NCI-H2171 (cell line): ENCODE data around the gene UNC119B.
A peak's percentile ranks its signal among the peaks of the same experiment; 100 is the strongest.
"Not testable (repeated sequence)": the region's sequence is repeated elsewhere in the genome, so short reads cannot be mapped to it uniquely, and the experiment has no call there.

Experiments
- DNase-seq: peaks from one replicate; lab custom pipeline; 2025; lab: John Stamatoyannopoulos, UW

Gene UNC119B

DNA sequence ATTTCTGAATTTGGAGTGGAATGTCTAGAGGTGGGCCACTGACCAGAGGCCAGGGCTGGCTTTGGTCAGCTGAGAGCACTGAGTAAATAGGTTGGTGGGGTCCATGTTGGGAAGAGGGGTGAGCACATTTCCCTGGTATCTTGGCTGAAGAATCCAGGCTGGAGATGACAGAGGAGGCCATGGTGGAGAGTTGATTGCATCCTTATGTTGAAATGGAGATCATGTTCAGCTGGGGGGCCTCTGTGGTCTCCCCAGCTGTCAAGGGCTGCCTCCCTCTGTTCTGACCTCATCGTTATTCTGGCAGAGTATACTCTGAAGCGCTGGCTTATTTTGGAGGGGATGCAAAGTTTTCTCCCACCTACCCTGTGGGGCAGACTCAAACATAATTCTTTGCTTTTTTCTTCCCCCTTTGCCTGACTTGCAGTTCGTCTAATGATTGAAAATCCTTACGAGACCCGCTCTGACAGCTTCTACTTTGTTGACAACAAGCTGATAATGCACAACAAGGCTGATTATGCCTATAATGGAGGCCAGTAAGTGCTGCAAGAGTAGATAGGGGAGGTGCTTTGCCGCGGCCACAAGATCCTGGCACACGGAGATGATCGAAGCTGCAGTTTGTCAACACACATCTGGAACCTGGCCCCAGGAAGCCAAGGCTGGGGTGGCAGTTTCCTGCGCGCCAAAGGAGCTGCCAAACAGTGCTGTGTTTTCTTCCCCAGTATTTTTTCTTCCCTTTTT lies 9.4 kb downstream of the UNC119B start:
- DNase-seq = no peak

DNA sequence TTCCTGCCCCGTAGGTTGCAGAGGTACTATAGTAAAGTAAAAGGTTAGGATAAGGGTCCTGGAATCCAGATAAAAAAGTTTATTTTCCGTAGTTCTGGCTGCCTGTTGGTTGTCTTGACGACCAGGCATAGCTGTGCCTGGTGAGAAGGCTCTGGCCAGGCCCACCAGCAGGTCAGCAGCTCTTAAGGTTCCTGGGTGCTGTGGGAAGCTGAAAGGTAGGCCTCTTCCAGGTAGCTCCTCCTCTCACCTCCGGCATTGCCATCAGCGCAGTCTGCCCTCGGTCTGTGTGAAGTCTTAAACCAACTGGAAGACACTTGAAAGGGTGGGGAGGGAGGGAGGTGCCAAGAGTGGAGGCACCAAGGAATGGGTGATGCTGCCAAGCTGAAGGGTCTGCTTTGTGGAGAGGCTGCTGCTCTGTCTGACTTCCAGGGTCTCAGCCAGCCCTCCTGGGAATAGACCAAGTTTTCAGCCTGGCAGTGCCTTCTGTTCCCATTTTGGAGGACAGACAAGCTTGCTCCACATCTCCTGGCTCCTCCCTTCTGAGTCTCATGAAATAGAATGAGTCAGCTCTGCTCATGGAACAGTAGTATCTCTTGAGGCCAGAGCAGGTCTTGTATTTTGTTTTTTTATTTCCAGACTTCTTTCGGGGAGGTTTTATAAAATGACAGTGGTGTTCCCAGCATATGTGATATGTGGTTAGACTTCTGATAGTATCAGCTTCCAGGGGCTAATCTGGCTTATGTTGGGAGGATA lies 10.2 kb downstream of the UNC119B start:
- peak; percentile 10 for DNase-seq

DNA sequence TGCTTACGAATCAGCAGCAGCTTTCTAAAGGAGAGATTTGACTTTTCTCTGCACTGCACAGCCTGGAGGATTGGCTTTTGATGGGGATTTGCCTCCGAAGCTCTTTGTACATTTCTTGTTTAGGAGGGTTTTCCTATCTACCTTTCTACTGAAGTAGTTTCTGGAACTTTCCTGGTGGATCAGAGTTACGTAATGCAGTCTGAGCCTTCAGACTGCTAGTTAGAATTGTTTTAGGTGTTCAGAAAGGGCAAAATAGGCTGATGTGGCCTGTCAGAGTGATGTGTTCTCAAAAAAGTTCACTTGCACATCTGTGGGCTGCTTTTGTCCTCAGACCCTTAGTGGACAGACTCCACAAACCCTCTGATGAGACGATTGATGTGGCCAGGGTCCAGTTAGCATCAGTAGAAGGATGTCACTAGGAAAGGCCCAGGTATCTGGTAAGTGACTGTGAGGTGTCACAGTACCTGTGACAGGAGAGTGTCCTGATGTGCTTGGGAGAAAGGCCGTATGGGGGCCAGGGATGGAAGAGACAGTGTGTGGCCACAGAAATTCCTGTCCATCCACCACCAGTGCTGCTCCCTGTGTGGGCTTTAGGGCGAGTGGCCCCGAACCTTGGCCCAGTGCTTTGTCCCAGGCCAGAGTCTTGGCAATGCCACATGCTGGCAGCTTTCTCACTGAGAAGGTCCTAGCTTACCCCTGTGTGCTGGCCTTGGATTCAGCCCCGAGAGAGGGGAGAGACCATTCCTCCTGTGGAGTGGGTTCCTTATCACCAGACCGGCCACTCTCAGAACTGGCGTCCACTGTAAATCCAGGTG lies 10.9 kb downstream of the UNC119B start:
- DNase-seq = no peak

DNA sequence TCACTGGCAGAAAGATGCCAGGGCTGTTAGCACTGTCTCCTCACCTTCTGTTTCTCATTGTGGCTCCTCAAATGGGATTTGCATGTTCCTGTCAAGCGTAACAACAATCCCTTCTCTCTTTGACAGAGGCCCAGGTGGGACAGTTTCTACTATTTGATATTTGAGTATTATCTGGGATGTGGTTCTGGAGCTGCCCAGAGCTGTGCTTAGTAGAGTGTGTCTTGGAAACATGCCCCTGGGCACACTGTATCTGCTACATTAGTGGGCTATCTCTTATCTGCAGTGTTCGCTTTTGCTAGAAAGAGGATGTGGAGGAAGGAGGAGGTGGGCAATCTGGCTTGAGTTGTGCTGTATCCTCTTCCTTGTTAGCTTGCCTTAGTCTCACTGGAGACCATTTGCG lies 11.6 kb downstream of the UNC119B start:
- DNase-seq = no peak

DNA sequence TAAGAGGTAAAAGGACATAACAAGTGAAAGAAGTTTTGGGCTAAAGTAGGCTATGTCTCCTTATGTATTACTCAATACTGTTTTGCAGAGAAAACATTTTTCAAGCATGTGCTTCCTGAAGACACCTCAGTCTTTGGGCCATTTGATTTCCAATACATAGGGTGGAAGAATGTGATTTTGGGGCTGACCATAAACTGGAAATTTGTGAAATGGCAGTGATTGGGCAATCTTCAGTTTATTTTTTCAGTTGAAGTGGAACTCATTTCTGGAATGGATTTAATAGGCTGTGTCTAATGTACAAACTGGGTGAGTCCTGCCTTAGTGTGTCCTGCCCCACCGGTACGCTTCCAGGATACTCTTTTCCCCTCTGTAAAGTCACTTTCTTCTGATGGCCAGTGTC lies 12.5 kb downstream of the UNC119B start:
- no peak for DNase-seq

DNA sequence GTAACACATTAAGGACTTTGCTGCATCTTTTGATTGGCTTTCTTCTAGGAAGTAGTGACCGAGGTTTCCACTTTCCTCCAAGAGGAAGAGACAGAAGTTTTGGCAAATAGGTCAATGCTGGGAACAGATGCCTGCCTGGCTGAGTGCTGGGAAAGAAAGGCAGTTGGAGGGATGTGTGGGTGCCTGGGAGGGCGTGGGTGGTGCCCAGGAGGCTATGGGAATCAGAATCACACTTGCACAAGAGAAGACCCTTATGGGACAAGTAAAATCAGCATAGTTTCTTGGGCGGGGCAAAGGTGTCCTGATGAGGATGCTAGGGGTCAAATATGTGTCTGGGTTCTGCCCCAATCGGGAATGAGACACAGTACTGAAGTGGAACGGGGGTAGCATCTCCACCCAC lies 14.5 kb downstream of the UNC119B start:
- no peak for DNase-seq

DNA sequence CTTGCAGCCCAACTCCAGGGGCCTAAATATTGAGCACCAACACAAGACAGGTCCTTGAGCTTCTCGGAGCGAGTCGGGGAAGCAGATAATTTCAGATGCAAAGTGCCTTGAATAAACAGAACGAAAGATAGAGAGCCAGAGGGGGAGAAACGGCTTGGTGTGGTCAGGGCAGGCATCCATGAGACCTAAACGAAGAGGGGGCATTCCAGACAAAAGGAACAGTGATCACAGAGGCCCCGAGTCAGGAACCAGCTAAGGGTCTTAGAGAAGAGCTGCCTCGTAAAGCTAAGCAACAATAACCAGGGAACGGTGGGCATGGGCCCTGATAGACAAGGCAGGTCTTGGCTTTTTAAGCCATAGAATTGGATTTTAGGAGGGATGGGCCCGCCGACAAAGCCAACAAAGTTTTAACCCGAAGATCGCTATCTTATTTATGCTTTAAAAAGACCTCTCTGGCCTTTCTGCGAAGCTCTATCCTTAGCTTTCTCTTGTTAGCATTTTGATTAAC lies 14.9 kb downstream of the UNC119B start:
- no peak for DNase-seq

DNA sequence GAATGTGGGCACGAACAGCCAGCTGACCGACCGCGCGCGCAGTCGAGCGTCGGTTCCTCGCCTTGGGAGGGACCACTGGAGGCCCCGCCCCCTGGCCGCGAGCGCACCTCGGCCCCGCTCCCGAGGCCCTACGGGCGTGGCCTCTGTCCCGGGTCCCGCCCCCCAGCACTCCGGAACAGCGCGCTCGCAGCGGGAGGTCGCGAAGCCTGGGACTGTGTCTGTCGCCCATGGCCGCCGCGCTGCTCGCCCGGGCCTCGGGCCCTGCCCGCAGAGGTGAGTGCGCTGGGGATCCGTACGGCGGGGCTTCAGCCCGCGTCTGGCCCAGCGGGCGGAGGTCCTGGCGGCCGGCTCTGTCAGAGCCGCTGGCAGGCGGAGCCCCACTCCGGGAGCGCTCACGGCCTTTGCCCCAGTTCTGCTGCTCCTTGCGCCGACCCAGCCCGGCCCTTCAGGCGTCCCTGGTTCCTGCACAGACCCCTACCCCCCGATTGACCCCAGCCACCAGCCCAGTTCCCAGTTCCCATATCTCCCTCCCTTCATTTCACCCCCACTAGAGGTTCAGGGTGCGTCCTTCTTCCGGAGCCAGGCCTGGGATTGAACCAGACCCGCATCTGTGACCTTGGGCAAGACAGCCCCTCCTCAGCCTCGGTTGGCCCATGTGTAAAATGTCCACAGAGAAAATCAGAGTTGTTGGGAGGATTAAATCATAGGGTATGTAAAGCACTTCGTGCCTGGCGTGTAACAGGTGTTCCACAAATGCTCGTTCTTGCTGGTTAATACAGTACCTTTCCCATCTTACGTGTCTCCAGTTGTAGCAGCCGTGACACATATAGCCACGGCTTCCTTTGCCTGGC lies 15.6 kb downstream of the UNC119B start, which contains the start of gene ACADS:
TSS of gene ACADS (plus strand) at position 168 of the 851 bp plus-strand sequence. CDS start at position 228, 60 bp downstream.
- peak; percentile 82 for DNase-seq

DNA sequence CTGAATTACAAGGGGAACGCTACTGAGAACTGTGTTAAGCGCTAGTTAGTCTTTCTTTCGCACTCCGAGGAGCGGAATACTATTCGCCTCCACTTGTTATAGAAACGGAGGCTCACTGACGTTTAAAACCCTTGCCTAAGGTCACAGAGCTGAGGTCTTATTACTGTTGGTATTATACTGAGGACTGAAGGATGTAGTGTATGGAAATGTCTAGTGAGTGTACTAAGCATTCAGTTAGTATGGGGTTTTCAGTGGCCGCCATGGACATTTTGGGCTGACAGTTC lies 16.2 kb downstream of the UNC119B start:
- no peak for DNase-seq

DNA sequence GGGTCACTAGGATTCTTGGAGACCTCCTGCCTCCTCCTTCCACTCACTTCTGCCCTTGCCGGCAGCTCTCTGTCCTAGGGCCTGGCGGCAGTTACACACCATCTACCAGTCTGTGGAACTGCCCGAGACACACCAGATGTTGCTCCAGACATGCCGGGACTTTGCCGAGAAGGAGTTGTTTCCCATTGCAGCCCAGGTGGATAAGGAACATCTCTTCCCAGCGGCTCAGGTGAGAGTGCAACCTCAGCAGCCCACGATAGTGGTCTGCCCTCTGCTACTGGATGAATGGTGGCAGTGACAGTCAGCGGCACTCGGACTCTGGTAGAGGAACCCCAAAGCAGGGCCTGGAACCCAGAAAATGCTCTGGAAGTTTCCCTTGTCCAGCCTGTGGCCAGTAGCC lies 16.7 kb downstream of the UNC119B start:
- no peak for DNase-seq

DNA sequence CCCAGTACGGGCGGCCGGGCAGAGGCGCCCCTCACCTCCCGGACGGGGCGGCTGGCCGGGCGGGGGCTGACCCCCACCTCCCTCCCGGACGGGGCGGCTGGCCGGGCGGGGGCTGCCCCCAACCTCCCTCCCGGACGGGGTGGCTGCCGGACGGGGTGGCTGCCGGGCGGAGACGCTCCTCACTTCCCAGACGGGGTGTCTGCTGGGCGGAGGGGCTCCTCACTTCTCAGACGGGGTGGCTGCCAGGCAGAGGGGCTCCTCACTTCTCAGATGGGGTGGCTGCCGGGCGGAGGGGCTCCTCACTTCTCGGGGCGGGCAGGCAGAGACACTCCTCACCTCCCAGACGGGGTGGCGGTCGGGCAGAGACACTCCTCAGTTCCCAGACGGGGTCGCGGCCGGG lies 21.9 kb downstream of the UNC119B start:
- not testable (repeated sequence) for DNase-seq

DNA sequence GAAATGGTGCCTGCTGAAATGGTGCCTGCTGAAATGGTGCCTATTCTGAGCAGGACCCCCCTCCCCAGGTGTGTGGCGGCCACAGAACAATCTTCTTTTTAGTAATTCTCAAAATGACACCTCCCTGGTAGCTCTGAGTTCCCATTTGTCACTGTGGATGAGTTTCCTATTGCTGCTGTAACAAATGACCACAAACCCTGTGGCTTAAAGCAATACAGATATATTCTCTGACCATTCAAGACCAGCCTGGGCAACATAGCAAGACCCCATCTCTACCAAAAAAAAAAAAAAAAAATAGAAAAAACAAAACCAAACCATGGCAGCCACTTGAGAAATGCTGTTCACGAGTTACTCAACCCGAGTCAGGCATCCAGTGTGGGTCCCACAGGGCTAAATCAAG lies 23.3 kb downstream of the UNC119B start:
- no peak for DNase-seq

DNA sequence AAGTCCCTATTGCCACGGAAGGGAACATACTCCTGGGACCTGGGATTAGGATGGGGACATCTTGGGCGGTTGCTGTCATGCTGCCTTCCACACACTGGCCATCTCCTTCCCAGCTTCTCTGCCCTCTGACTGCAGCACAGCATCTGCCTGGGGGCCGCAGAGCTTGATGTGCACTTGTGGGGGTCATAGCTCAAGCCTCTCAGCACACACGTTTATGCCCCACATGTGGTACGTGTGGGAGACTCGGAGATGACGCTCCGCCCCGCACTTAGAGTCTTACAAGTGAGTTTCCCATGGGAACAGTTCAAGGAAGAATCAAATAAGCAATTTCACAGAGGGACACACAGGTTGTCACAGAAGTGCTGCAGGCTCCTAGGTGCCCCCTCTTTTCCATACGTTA lies 24.0 kb downstream of the UNC119B start:
- DNase-seq = no peak

DNA sequence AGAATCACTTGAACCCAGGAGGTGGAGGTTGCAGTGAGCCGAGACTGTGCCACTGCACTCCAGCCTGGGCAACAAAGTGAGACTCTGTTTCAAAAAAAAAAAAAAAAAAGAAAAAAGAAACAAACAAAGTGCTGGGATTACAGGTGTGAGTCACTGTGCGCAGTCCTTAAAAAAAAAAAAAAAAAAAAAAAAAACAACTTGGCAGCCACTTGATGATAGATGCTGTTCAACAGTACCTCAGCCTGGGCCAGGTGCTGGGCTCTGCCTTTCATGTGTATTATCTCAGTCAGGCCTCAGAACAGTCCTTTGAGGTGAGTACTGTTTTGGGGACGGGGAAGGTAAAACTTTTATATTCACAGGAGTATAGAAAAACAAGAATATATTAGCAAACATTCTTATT lies 24.9 kb downstream of the UNC119B start:
- no peak for DNase-seq

DNA sequence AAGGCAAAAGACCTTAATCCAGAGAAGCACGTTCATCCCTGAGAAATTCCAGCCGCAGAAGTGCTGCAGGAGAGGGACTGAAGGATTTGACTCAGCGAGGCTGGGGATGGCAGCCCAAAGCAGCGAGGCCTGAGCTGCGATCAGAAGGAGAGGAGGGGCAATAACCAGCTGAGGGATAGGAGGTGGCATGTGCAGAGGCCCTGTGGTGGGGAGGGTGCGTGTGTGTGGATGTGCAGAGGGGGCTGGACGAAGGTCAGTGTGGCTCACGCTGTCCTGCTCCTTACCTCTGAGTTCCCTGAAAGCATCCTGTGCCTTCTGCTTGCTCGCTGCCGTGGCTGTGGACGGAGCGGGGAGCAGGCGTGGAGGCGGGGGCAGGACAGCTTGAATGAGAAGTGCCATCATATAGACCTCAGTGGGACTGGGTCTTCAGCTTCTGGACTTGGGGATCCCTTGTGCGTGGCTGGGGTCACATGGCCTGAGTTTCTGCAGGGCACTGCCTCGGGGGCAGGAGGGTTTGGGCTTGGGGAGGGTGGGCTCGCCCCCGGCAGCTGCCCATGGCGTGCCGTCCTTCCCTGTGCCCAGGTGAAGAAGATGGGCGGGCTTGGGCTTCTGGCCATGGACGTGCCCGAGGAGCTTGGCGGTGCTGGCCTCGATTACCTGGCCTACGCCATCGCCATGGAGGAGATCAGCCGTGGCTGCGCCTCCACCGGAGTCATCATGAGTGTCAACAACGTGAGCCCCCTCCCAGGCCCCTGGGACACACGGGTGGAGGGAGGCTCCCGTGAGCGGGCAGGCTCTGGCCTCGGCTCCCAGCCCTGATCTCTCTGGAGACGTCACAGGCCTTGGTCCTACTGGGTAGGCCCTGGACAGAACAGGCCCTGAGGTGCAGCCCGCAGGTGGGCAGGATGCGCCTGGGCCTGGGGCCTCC lies 26.4 kb downstream of the UNC119B start:
- DNase-seq = no peak

DNA sequence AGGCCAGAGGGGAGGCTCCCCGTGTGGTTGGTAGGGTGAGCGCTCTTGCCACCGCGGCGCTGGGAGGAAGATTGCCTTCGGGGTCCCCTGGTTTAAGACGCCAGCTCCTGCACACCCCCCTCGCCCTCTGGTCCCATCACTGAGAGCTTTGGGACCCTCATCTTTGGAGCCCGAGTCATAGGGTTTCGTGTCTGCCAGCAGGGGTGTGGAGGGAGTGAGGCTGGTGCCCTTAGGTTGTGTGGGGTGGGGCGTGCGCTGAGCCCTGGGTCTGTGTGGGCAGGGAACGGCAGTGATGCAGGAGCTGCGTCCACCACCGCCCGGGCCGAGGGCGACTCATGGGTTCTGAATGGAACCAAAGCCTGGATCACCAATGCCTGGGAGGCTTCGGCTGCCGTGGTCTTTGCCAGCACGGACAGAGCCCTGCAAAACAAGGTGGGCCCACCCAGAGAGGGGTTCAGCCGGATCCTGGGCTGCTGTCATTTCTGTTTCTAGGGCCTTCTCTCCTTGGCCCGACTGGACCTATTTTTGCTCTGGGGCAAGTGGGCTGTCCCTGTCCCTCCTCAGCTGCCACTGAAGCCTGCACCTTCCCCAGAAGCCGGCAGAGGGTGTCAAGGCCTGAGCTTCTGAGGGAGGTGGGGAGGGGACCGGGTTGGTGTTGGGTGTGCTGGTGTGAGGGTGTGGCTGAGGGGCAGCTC lies 27.4 kb downstream of the UNC119B start:
- DNase-seq = no peak

DNA sequence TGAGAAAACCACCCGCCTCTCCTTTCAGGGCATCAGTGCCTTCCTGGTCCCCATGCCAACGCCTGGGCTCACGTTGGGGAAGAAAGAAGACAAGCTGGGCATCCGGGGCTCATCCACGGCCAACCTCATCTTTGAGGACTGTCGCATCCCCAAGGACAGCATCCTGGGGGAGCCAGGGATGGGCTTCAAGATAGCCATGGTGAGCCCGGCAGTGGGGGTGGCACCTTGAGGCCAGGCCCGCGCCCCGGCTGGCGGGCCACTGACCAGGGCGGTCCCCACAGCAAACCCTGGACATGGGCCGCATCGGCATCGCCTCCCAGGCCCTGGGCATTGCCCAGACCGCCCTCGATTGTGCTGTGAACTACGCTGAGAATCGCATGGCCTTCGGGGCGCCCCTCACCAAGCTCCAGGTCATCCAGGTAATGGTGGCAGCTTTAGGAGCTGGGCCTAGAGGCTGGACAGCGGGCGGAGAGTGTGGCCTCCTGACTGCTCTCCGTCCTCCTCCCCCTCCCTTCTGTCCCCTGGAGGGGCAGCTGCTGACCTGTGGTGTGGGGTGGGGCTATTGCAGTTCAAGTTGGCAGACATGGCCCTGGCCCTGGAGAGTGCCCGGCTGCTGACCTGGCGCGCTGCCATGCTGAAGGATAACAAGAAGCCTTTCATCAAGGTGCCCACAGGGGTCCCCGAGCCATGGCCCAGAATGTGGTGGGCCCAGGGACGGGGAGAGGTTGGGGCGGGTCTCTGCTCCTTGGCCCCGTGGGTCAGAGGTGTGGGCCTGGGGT lies 28.2 kb downstream of the UNC119B start:
- no peak for DNase-seq

DNA sequence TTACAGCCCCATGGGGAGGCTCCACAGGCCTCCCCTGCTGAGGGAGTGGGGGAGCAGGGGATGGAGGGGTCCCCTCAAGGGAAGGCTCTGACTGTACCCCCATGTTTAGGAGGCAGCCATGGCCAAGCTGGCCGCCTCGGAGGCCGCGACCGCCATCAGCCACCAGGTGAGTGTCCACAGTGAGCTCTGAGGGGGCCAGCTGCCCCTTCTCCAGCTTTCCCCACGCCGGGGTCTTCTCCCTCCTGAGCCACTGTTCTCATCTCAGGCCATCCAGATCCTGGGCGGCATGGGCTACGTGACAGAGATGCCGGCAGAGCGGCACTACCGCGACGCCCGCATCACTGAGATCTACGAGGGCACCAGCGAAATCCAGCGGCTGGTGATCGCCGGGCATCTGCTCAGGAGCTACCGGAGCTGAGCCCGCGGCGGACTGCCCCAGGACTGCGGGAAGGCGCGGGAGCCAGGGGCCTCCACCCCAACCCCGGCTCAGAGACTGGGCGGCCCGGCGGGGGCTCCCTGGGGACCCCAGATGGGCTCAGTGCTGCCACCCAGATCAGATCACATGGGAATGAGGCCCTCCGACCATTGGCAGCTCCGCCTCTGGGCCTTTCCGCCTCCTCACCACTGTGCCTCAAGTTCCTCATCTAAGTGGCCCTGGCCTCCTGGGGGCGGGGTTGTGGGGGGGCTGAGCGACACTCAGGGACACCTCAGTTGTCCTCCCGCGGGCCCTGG lies 28.9 kb downstream of the UNC119B start:
- DNase-seq = no peak
